Lower lobe of right lung (tissue), 2 donors: ENCODE results near the gene SPRED1. TPM values are rescaled to one million over a fixed set of nuclear protein-coding genes. Genes with fewer than 3 reads are reported as not detected.

Source experiments
- ATAC-seq, 2 donors: fragments of 200-7000 bp; cut with Tn5 transposase; one replicate each; pipeline ENCODE4 v1.9.1; 2020 to 2022; ENCODE audit warnings: mild to moderate bottlenecking in 2 of 2, moderate library complexity in 2 of 2
- DNase-seq: peaks from one replicate; pipeline ENCODE4 v3.0.0-alpha.2; 2020
- H3K27ac ChIP-seq: fragments of 200-600 bp; one replicate; pipeline ENCODE4 v1.8.0; 2022
- H3K27me3 ChIP-seq: fragments of 200-600 bp; one replicate; pipeline ENCODE4 v1.8.0; 2022; ENCODE audit warnings: low read depth
- H3K36me3 ChIP-seq: fragments of 200-600 bp; one replicate; pipeline ENCODE4 v1.8.0; 2022; ENCODE audit warnings: mild to moderate bottlenecking
- H3K4me1 ChIP-seq: fragments of 200-600 bp; one replicate; pipeline ENCODE4 v1.8.0; 2022
- H3K4me3 ChIP-seq: fragments of 200-600 bp; one replicate; pipeline ENCODE4 v1.8.0; 2022; ENCODE audit warnings: mild to moderate bottlenecking
- H3K9me3 ChIP-seq: fragments of 200-600 bp; one replicate; pipeline ENCODE4 v1.8.0; 2022
- intact Hi-C: fragments of 100-400 bp; cut with DNase I; formaldehyde crosslinking; loops from one replicate; pipeline ENCODE4 v1.11.0; 2022
- total RNA-seq: library from RNA; stranded (reverse); fragmentation: NEBNext Ultra II Directional; extraction: Animal tissue kit (Norgen Biotek cat#: 25700); gene quantifications from one replicate; pipeline ENCODE4 v1.2.1, GENCODE V29; 2021
- TF ChIP-seq, protein P1 (sequence below): fragments of 200-600 bp; IDR thresholded peaks from one replicate; pipeline ENCODE4 v1.8.0; 2022; ENCODE audit warnings: antibody characterized with exemption, mild to moderate bottlenecking
- donor health status: DM: no; HTN: yes; CAD: no; lungs with severe emphysema.

The SPRED1 gene
- total RNA-seq, 1 donor from 2014 or later = 57.7 TPM

DNA sequence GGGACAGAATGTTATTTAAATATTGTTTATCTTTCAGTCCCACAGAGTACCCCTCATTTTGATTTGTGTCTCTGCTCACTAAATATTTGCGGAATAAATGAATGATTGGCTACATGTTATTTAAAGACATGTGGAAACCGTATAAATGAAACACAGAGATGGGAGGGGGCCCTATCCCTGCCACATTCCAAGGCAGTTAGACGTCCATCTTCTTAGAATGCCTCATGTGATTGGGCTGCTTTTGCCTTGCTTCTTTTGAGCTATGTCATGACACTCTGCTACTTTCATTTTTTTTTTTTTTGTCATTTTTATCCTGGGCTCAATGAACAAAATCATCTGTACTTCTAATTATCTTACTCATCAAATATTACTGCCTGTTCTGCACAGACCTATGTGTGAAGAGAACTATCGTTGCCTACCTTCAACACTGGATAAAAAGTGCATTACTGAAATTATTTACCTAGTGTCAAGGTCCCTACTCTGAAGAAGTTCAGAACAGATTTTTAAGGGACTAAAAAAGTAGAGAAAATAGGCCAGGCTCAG, 117.4 kb downstream of the SPRED1 start:
- Histone ChIP-seq H3K4me1 (peaks cover 4% of the 10 kb centered on the region), H3K36me3 (no peaks in the 10 kb centered on the region), H3K9me3 (no peaks in the 10 kb centered on the region), H3K27me3 (no peaks in the 10 kb centered on the region), H3K4me3 (no peak overlapping the region), H3K27ac (no peak overlapping the region)
- ATAC-seq (no peak), DNase-seq (no peak)
- TF ChIP-seq, protein P1, sequence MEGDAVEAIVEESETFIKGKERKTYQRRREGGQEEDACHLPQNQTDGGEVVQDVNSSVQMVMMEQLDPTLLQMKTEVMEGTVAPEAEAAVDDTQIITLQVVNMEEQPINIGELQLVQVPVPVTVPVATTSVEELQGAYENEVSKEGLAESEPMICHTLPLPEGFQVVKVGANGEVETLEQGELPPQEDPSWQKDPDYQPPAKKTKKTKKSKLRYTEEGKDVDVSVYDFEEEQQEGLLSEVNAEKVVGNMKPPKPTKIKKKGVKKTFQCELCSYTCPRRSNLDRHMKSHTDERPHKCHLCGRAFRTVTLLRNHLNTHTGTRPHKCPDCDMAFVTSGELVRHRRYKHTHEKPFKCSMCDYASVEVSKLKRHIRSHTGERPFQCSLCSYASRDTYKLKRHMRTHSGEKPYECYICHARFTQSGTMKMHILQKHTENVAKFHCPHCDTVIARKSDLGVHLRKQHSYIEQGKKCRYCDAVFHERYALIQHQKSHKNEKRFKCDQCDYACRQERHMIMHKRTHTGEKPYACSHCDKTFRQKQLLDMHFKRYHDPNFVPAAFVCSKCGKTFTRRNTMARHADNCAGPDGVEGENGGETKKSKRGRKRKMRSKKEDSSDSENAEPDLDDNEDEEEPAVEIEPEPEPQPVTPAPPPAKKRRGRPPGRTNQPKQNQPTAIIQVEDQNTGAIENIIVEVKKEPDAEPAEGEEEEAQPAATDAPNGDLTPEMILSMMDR = no peak
- intact Hi-C loops = no loop called here

DNA sequence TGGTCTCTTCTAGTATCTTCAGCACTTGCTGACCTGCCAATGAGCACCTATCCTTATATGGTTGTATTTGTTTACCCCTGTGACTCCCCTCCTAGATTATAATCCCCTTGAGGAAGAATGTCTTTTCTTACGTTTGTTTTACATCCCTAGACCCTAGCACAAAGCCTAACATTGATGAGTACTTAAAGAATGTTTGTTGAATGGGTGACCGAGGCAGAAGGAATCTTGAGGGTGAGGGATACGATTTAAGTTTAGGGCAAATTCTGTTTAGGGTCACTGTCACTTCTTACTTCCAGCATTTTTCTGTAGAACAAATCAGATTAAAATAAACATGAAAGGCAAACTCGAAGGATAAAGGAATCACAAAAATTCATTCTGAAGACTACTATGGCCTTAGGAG, 120.4 kb downstream of the SPRED1 start:
- H3K4me3 ChIP-seq = no peak overlapping the region
- TF ChIP-seq, protein P1 = no peak
- H3K27me3 ChIP-seq = no peaks in the 10 kb centered on the region
- H3K36me3 ChIP-seq = no peaks in the 10 kb centered on the region
- no peak for DNase-seq
- no peak for ATAC-seq
- H3K27ac ChIP-seq = no peak overlapping the region
- peaks cover 12% of the 10 kb centered on the region for H3K4me1 ChIP-seq
- intact Hi-C loops = no loop called here
- H3K9me3 ChIP-seq = no peaks in the 10 kb centered on the region

DNA sequence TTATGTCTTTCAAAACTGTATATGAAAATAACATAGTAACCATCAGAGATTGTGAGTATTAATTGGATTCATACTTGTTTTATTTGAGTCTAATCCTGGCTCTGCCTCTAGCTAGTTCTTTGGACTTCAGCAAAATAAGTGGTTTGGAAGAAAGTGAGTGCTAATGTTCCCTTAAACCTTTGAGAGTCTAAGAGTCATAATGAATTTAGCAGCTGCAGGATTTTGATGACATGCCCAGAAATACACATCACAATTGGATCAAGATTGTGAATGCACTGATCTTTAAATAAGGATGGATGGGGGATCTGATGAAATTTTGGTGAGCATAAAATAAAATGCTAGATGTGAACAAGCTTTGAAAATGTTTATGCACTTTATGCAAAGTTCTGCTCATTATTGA, 121.4 kb downstream of the SPRED1 start:
- peaks cover 19% of the 10 kb centered on the region for H3K4me1 ChIP-seq
- TF ChIP-seq, protein P1 = no peak
- no peaks in the 10 kb centered on the region for H3K9me3 ChIP-seq
- ATAC-seq (no peak), DNase-seq (no peak)
- intact Hi-C loops = no loop called here
- no peaks in the 10 kb centered on the region for H3K27me3 ChIP-seq
- H3K27ac ChIP-seq = no peak overlapping the region
- no peak overlapping the region for H3K4me3 ChIP-seq
- no peaks in the 10 kb centered on the region for H3K36me3 ChIP-seq

DNA sequence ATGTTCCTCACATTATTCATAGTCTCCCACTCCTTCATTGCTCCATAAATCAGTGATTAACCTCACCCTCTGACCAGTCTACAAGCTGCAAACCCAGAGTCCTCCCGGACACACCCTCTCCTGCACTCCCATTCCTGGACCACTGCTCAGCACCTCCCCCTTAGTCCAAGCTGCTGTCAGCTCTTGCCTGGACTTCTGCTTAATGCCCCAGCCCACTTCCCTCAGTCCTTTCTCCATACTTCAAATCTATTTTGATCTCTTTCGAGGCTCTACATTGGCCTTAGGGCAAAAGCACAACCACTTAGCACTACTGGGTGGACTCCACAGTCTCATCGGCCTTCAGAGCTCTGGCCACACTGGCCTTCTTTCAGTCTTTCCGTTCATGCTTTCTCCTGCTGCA, 121.9 kb downstream of the SPRED1 start:
- TF ChIP-seq, protein P1 = no peak
- DNase-seq = no peak
- peak in 1 of 2 donors; percentile 27 for ATAC-seq

DNA sequence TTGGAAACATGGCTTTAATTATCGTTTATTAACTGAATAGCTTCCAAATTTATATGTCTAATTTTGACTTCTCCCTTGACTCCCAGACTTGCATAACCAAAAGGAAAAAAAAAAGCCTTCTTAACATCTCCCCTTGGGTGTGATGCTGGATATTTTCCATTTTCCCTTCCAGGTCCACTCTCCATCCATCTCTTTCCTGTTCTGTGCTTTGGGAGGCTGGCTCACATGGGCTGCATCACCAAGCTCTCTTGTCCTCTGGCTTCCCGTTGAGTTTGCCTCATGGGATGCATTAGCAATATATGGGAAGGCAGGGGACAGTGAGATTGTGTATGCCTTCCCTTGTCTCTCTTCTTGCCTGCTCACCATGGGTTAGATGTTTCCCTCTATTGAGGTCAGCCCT, 123.4 kb downstream of the SPRED1 start:
- TF ChIP-seq, protein P1 = no peak
- no peak for ATAC-seq
- H3K9me3 ChIP-seq = no peaks in the 10 kb centered on the region
- no peak overlapping the region for H3K27ac ChIP-seq
- intact Hi-C loops = no loop called here
- no peaks in the 10 kb centered on the region for H3K27me3 ChIP-seq
- no peak overlapping the region for H3K4me3 ChIP-seq
- DNase-seq = no peak
- peaks cover 19% of the 10 kb centered on the region for H3K4me1 ChIP-seq
- no peaks in the 10 kb centered on the region for H3K36me3 ChIP-seq

More for the DNA sequence above, 121.9 kb downstream of the SPRED1 start:
- Histone ChIP-seq H3K4me1 (peaks cover 19% of the 10 kb centered on the region), H3K4me3 (no peak overlapping the region), H3K27ac (no peak overlapping the region), H3K9me3 (no peaks in the 10 kb centered on the region), H3K36me3 (no peaks in the 10 kb centered on the region), H3K27me3 (no peaks in the 10 kb centered on the region)
- intact Hi-C loops = no loop called here
